GM19193 (cell line): Measurements from ENCODE around the gene KCNJ9.

Source experiments
- POLR2A ChIP-seq: IDR thresholded peaks from 4 replicates; pipeline ENCODE4 v1.6.1; 2011; ENCODE audit not compliant: insufficient read depth, insufficient read length; ENCODE audit errors: extremely low read depth

KCNJ9 gene

GRCh38 chr1:160101717-160102522 lies 20.6 kb downstream of the KCNJ9 start:
- no peak for TF ChIP-seq POLR2A

DNA sequence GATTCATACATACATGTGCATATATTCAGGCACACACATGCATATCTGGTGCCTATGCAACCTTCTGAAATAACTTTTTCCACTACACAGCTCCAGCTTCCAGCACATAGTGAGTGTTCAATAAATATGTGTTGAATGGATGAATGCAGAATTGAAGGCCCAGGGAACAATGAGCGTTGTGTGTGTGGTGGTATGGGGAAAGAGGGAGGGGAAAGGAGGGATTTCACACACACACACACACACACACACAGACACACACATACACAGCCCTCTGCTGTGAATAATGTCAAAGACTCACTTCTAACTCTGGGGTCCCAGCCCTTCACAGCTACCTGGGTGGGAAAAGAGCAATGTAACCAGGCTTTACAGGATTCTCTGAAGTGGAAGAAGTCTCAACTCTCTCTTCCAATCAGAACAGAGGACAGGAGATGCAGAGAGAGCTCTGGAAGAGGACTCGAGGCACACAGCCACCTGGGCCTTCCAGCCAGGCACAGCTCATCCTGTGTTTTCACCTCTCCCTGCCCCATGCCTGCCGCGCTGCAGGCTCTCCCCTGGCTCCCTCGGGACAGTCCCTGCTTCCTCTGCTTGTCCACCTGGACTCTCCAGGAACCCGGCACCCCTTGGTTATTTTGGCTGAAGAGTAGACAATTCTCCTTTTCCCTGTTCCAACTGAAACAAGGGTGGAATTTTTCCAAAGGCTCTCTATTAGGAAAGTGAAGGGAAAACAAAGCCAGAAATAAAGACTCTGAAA lies 22.5 kb downstream of the KCNJ9 start:
- TF ChIP-seq POLR2A, result no peak

DNA sequence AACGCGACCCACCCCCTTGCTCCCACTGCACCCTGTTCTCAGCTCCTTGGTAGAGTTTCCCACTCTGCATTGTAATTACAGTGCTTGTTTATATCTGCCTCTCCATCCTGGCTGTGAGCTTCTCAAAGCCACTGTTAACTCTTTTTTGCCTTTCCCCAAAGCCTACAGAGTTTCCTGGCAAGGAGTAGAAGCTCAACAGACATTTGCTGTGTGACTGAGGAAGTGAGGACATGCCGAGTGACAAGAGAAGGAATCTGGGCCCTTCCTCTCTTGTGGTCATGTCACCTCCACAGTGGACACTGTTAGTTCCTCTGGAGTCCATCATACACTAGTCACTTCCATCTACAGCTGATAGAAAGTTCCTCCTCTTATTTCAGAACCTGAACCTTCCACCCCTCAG lies 23.1 kb downstream of the KCNJ9 start:
- no peak for TF ChIP-seq POLR2A

DNA sequence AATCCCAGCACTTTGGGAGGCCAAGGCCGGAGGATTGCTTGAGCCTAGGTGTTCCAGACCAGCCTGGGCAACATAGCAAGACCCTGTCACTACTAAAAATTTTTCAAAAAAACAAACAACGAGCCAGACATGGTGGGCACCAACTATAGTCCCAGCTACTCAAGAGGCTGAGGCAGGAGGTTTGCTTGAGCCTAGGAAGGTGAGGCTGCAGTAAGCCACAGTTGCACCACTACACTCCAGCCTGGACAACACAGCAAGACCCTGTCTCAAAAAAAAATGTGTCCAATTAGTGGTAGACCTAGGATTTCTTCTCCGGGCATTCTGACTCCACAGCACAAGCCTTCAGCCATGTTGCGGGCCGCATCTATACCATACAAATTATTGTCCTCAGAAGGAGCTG lies 23.8 kb downstream of the KCNJ9 start:
- TF ChIP-seq POLR2A, result no peak

DNA sequence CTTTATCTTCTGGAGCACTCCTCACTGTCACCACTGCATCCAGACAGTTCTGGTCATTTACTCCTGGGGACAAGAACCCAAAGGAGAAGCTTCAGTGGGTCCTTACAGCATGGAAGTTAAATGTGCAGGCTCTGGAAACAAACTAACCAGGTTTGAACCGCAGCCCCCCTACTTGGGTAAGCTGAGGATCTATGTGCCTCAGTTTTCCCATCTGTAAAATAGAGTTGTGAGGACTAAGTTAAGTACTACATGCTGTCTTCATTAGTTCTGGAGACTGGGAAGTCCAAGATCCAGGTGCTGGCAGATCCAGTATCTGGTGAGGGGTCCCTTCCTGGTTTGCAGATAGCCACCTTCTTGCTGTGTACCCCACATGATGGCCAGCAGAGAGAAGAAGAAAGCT lies 26.2 kb downstream of the KCNJ9 start:
- no peak for TF ChIP-seq POLR2A

DNA sequence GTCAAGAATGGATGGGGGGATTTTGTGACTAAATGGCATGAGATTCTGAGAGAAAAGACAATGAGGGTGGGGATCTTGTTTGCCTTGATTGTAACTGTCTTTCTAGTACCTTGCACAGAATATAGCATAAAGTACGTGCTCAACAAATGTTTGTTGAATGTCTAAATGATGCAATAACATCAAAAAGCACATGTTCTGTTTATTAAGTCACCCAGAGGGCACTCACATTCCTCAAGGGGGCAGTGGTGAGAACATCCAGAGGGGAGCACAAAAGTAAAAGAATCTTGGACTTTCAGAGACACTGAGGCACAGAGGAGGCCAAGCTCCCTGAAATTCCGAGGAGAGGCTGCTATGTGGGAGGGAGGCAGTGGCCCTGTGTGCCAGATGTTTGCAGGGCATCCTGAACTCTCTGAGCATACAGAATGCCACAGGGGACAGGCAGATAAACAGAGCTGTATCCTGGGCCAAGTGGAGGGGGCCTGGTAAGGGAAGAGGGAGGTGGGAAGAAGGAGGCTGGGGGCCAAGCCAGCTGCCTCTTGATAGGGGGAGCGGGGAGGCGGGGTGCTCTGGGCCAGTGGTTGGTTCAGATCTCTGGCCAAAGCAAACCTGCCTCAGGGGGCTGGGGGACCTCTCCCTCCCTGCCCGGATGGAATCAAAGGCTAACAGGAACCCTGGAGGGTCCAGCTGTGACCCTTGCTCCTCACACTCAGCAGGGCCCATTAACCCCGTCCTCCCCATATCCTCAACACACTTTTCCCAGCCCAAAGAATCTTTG lies 27.7 kb downstream of the KCNJ9 start:
- no peak for TF ChIP-seq POLR2A

DNA sequence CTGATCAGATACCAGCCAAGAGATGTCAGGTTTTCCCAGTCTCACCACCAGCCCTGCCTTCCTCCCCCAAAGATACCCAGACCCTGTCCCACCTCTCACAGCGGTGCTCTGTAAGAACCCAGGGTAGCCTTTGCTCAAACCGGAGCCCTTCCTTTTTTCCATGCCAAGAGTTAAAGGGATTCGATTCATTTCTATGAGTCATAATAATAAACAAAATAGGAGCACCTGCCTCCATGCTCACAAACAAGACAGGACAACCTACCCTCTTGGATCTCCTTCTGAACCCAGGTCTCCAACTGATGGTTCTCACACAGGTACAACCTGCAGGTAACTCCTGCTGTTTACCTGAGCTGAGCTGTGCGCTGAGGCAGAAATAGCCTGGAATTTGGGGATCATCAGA lies 28.3 kb downstream of the KCNJ9 start:
- no peak for TF ChIP-seq POLR2A

GRCh38 chr1:160112357-160112756 lies 31.0 kb downstream of the KCNJ9 start:
- TF ChIP-seq POLR2A, result no peak

DNA sequence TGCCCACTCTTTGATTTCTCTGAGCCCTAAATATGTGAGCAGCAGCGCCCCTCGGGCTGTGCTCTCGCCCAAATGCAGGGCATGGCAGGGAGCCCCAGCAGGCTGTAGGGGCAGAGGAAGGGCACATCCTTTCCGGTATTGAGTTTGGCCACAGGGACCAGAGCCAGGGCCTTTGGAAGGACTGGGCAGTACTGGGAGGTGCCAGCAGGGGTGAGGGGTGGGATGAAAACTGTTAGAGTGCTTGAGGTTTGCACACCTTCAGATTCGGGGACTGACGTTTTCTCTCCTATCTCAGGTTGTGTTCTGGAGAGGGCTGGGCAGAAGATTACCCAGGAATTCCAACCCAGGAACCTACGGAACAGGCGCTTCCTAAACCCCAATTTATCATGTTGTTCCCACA lies 32.1 kb downstream of the KCNJ9 start:
- TF ChIP-seq POLR2A, result no peak

- no peak for TF ChIP-seq POLR2A
These were observed 32.7 kb downstream of the KCNJ9 start for GRCh38 chr1:160114085-160114484.

GRCh38 chr1:160115545-160116282 lies 34.4 kb downstream of the KCNJ9 start, which contains the start of gene ATP1A2:
Gene ATP1A2, plus strand, starts transcription at chr1:160115759. Its CDS starts 103 bp downstream, at chr1:160115862.
- no peak for TF ChIP-seq POLR2A

GRCh38 chr1:160116283-160117147 lies 35.2 kb downstream of the KCNJ9 start:
- TF ChIP-seq POLR2A, result no peak

DNA sequence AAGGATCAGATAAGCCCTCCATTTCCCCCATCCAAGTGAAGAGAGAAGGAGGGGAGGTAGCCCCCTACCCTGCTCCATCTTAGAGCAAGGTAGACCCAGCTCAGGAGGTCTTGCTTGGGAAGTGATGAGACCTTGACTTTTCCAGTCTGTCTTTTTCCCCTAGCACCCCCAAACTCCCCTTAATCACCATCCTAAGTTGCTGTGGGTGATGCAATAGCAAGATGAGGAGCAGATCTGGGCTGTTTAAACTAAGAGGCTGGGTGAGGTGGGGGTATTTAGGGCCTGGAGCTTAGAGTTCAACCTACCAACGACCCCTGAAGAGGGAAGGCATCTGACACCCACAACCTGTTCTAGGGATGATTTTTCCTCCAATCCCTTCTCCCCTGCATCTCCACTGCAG lies 36.0 kb downstream of the KCNJ9 start:
- TF ChIP-seq POLR2A, result no peak

GRCh38 chr1:160117709-160118183 lies 36.4 kb downstream of the KCNJ9 start:
- TF ChIP-seq POLR2A, result no peak

DNA sequence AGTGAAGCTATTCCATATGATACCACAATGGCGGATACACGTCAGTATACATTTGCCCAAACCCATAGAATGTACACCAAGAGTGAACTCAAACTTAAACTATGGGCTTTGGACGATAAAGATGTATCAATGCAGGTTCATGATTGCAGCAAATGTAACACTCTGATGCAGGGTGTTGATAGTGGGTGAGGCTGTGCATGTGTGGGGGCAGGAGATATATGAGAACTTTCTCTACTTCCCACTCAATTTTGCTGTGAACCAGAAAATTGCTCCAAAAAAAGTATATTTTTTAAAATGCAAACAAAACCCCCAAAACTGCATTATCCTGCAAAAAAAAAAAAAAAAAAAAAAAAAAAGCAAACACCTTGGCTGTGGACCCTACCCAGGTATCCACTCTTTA lies 37.6 kb downstream of the KCNJ9 start:
- no peak for TF ChIP-seq POLR2A
